H1 (cell line): ENCODE results near the gene OSCP1. TPM values are rescaled to one million over a fixed set of nuclear protein-coding genes. Genes with fewer than 3 reads are reported as not detected.

ENCODE experiments used
- CTCF ChIA-PET: fragments of 300-600 bp; sonication (Branson Sonifier 250); formaldehyde crosslinking; loops from one replicate; lab custom pipeline; 2021; ENCODE audit not compliant: partially characterized antibody; lab: Charles Lee
- POLR2A ChIA-PET: fragments of 300-600 bp; sonication (Branson Sonifier 250); formaldehyde crosslinking; loops from one replicate; lab custom pipeline; 2021; ENCODE audit warnings: inconsistent platforms; ENCODE audit not compliant: partially characterized antibody; lab: Charles Lee
- DNase-seq, 2 experiments: peaks; one replicate each; pipeline versions ENCODE4 v3.0.0 to v3.0.0-alpha.2; 2010 to 2022; ENCODE audit warnings: low spot score in 2 of 2, low read depth in 1 of 2, mixed read lengths in 1 of 2
- FAIRE-seq: peaks from 2 replicates; lab custom pipeline; 2011; peaks lifted over from hg19 to GRCh38; lab: Jason Lieb, UNC
- H2AFZ ChIP-seq: 2 replicates; pipeline ENCODE4 v1.8.1; 2012; ENCODE audit warnings: low read length, inconsistent platforms
- H2AK5ac ChIP-seq: 2 replicates; pipeline ENCODE4 v1.6.1; 2013; ENCODE audit warnings: low read depth, low read length
- H2BK120ac ChIP-seq: replicated peaks from 2 replicates; pipeline ENCODE3; 2013; ENCODE audit warnings: low read depth, low read length, inconsistent platforms
- H2BK12ac ChIP-seq: 2 replicates; pipeline ENCODE4 v1.6.1; 2013; ENCODE audit warnings: low read depth, low read length
- H2BK15ac ChIP-seq: 2 replicates; pipeline ENCODE4 v1.6.1; 2013; ENCODE audit warnings: low read length
- H2BK20ac ChIP-seq: 2 replicates; pipeline ENCODE4 v1.6.1; 2013; ENCODE audit warnings: low read length
- H2BK5ac ChIP-seq: 2 replicates; pipeline ENCODE4 v1.6.1; 2013; ENCODE audit warnings: low read depth, low read length
- H3K14ac ChIP-seq: 2 replicates; pipeline ENCODE4 v1.6.1; 2013; ENCODE audit warnings: inconsistent platforms; ENCODE audit not compliant: insufficient read length
- H3K18ac ChIP-seq: 2 replicates; pipeline ENCODE4 v1.6.1; 2013; ENCODE audit warnings: low read length; ENCODE audit errors: extremely low read depth
- H3K23ac ChIP-seq: 2 replicates; pipeline ENCODE4 v1.6.1; 2013; ENCODE audit warnings: inconsistent platforms; ENCODE audit not compliant: insufficient read length
- H3K23me2 ChIP-seq: 2 replicates; pipeline ENCODE4 v1.6.1; 2013; ENCODE audit warnings: low read depth, low read length
- H3K27ac ChIP-seq: 2 replicates; pipeline ENCODE4 v1.6.1; 2011; ENCODE audit warnings: low read depth, low read length, inconsistent platforms
- H3K27me3 ChIP-seq, 4 experiments: replicated peaks in 1 of 4; 1 replicate in 1 of 4; 2 replicates in 3 of 4; pipeline versions ENCODE4 v1.6.1 to v1.8.1; 2011 to 2013; ENCODE audit warnings: low read length in 3 of 4, mild to moderate bottlenecking in 3 of 4, inconsistent platforms in 2 of 4, mixed read lengths in 2 of 4, moderate library complexity in 1 of 4; ENCODE audit not compliant: control insufficient read depth in 3 of 4, insufficient read depth in 3 of 4; ENCODE audit errors: extremely low read depth in 1 of 4
- H3K36me3 ChIP-seq, 4 experiments: 2 replicates each; pipeline versions ENCODE4 v1.6.1 to v1.8.1; 2011 to 2013; ENCODE audit warnings: mild to moderate bottlenecking in 4 of 4, low read length in 3 of 4, moderate library complexity in 2 of 4, control low read depth in 1 of 4, inconsistent platforms in 1 of 4; ENCODE audit not compliant: insufficient read depth in 4 of 4, control insufficient read depth in 2 of 4
- H3K4ac ChIP-seq: replicated peaks from 2 replicates; pipeline ENCODE3; 2013; ENCODE audit warnings: low read length, low read depth, mixed read lengths, inconsistent platforms; ENCODE audit not compliant: insufficient read length
- H3K4me1 ChIP-seq, 4 experiments: replicated peaks in 1 of 4; 1 replicate in 1 of 4; 2 replicates in 3 of 4; pipeline versions ENCODE4 v1.6.1 to v1.8.1; 2011 to 2013; ENCODE audit warnings: low read length in 3 of 4, inconsistent platforms in 2 of 4, mixed read lengths in 1 of 4; ENCODE audit not compliant: insufficient read depth in 4 of 4, control insufficient read depth in 3 of 4
- H3K4me2 ChIP-seq, 2 experiments: 2 replicates each; pipeline versions ENCODE4 v1.6.1 to v1.8.1; 2011 to 2013; ENCODE audit warnings: low read depth in 2 of 2, low read length in 2 of 2, control low read depth in 1 of 2, inconsistent platforms in 1 of 2, mild to moderate bottlenecking in 1 of 2; ENCODE audit not compliant: insufficient read depth in 1 of 2
- H3K4me3 ChIP-seq, 4 experiments: fragments of 200-600, 300-600 bp in 1 of 4; sonication (generic), shearing (Covaris generic), sonication (Bioruptor Twin) in 1 of 4; 2 replicates each; pipeline versions ENCODE4 v1.5.1 to v1.8.1; 2011 to 2016; ENCODE audit warnings: low read length in 4 of 4, low read depth in 3 of 4, control low read depth in 2 of 4, inconsistent platforms in 2 of 4, mild to moderate bottlenecking in 2 of 4, mixed read lengths in 1 of 4, moderate library complexity in 1 of 4; ENCODE audit not compliant: insufficient read depth in 2 of 4; ENCODE audit errors: extremely low read depth in 1 of 4
- H3K56ac ChIP-seq: replicated peaks from 2 replicates; pipeline ENCODE3; 2013; ENCODE audit warnings: low read depth, mild to moderate bottlenecking, mixed read lengths, low read length, inconsistent platforms; ENCODE audit not compliant: insufficient read length
- H3K79me1 ChIP-seq: 2 replicates; pipeline ENCODE4 v1.6.1; 2013; ENCODE audit warnings: low read depth, low read length, control low read depth
- H3K79me2 ChIP-seq, 2 experiments: 2 replicates each; pipeline versions ENCODE4 v1.6.1 to v1.8.1; 2012 to 2013; ENCODE audit warnings: low read length in 2 of 2, mild to moderate bottlenecking in 2 of 2, inconsistent platforms in 1 of 2; ENCODE audit not compliant: insufficient read depth in 2 of 2, control insufficient read depth in 1 of 2
- H3K9ac ChIP-seq, 4 experiments: replicated peaks in 1 of 4; 1 replicate in 1 of 4; 2 replicates in 3 of 4; pipeline versions ENCODE4 v1.6.1 to v1.8.1; 2011 to 2013; ENCODE audit warnings: low read depth in 3 of 4, low read length in 3 of 4, control low read depth in 2 of 4, mild to moderate bottlenecking in 2 of 4, moderate library complexity in 2 of 4, inconsistent platforms in 1 of 4; ENCODE audit errors: extremely low read depth in 1 of 4
- H3K9me3 ChIP-seq, 2 experiments: 2 replicates each; pipeline versions ENCODE4 v1.6.1 to v1.8.1; 2012 to 2013; ENCODE audit warnings: mild to moderate bottlenecking in 2 of 2, moderate library complexity in 2 of 2, control low read depth in 1 of 2, inconsistent platforms in 1 of 2, low read depth in 1 of 2, low read length in 1 of 2, mixed read lengths in 1 of 2; ENCODE audit not compliant: insufficient read depth in 2 of 2
- H4K20me1 ChIP-seq, 2 experiments: replicated peaks in 1 of 2; 2 replicates each; pipeline versions ENCODE3 to v1.8.1; 2011 to 2013; ENCODE audit warnings: inconsistent platforms in 2 of 2, low read length in 2 of 2, mild to moderate bottlenecking in 1 of 2; ENCODE audit not compliant: insufficient read depth in 2 of 2, control insufficient read depth in 1 of 2
- H4K5ac ChIP-seq: 2 replicates; pipeline ENCODE4 v1.6.1; 2013; ENCODE audit warnings: low read length, low read depth, mixed read lengths, inconsistent platforms; ENCODE audit not compliant: insufficient read length
- H4K8ac ChIP-seq: 2 replicates; pipeline ENCODE4 v1.8.0; 2013; ENCODE audit warnings: mild to moderate bottlenecking, moderate library complexity, low read length, inconsistent platforms; ENCODE audit not compliant: insufficient read depth; ENCODE audit errors: extremely low read depth
- H4K91ac ChIP-seq: replicated peaks from 2 replicates; pipeline ENCODE3; 2013; ENCODE audit warnings: low read length, mixed read lengths, inconsistent platforms; ENCODE audit not compliant: insufficient read length
- CHD2 ChIP-seq: IDR thresholded peaks from 2 replicates; pipeline ENCODE4 v1.6.1; 2012; ENCODE audit warnings: low read length, improper control_type of control experiment
- CREB1 ChIP-seq: IDR thresholded peaks from 2 replicates; pipeline ENCODE4 v1.6.1; 2012; ENCODE audit warnings: inconsistent platforms
- EZH2 ChIP-seq: fragments of 200-600 bp; sonication (generic); IDR thresholded peaks from 2 replicates; pipeline ENCODE4 v1.7.1; 2012; ENCODE audit warnings: low read depth, mild to moderate bottlenecking, moderate library complexity, low read length, inconsistent platforms; ENCODE audit not compliant: severe bottlenecking
- FOSL1 ChIP-seq: IDR thresholded peaks from 2 replicates; pipeline ENCODE4 v1.6.1; 2011; ENCODE audit warnings: mild to moderate bottlenecking, low read depth, low read length, moderate library complexity; ENCODE audit not compliant: insufficient read depth
- GABPA ChIP-seq: IDR thresholded peaks from 2 replicates; pipeline ENCODE4 v1.6.1; 2011; ENCODE audit warnings: mild to moderate bottlenecking, low read length, moderate library complexity, borderline replicate concordance; ENCODE audit not compliant: insufficient read depth
- GTF2F1 ChIP-seq: IDR thresholded peaks from 2 replicates; pipeline ENCODE4 v1.6.1; 2012; ENCODE audit warnings: low read depth, low read length, improper control_type of control experiment, borderline replicate concordance
- JUND ChIP-seq: IDR thresholded peaks from 2 replicates; pipeline ENCODE4 v1.6.1; 2011; ENCODE audit warnings: mild to moderate bottlenecking, improper control_type of control experiment, low read length
- MAX ChIP-seq: IDR thresholded peaks from 2 replicates; pipeline ENCODE4 v1.6.1; 2012; ENCODE audit warnings: inconsistent platforms
- NANOG ChIP-seq: IDR thresholded peaks from 2 replicates; pipeline ENCODE4 v1.6.1; 2011; ENCODE audit warnings: low read length, low read depth, mild to moderate bottlenecking, inconsistent platforms; ENCODE audit not compliant: insufficient read depth, poor library complexity, severe bottlenecking
- POU5F1 ChIP-seq: IDR thresholded peaks from 2 replicates; pipeline ENCODE4 v1.6.1; 2011; ENCODE audit warnings: low read depth, mild to moderate bottlenecking, low read length, moderate library complexity
- RNF2 ChIP-seq: fragments of 200-900, 300-1000 bp; sonication (generic); IDR thresholded peaks from 2 replicates; pipeline ENCODE4 v1.7.1; 2016; ENCODE audit warnings: borderline replicate concordance, low read depth, mild to moderate bottlenecking, antibody characterized with exemption, low read length; ENCODE audit not compliant: poor library complexity, severe bottlenecking; ENCODE audit errors: missing control alignments
- SIN3A ChIP-seq, 2 experiments: IDR thresholded peaks in 1 of 2; conservative IDR thresholded peaks in 1 of 2; 2 replicates each; pipeline ENCODE4 v1.6.1; 2011 to 2012; ENCODE audit warnings: low read length in 2 of 2, improper control_type of control experiment in 1 of 2, low read depth in 1 of 2, mild to moderate bottlenecking in 1 of 2
- SP1 ChIP-seq: IDR thresholded peaks from 2 replicates; pipeline ENCODE4 v1.6.1; 2011; ENCODE audit warnings: low read depth, low read length
- WGBS, 2 experiments: shearing (Covaris generic) in 1 of 2; methylation state at CpG; one replicate each; pipeline versions ENCODE4 v1.1.6 to v1.1.7; 2013 to 2015; ENCODE audit warnings: low lambda C conversion rate in 2 of 2, mixed read lengths in 2 of 2, inconsistent platforms in 1 of 2, low coverage in 1 of 2, missing lambda C conversion rate in 1 of 2; ENCODE audit not compliant: insufficient replicate concordance in 2 of 2, insufficient coverage in 1 of 2, insufficient read length in 1 of 2; ENCODE audit errors: extremely low coverage in 1 of 2, missing lambda C conversion rate in 1 of 2; 5-methylcytosine and 5-hydroxymethylcytosine counted together
- polyA plus RNA-seq, 7 experiments: library from polyadenylated mRNA; depleted of rRNA in 3 of 7; stranded (reverse) in 5 of 7; unstranded in 2 of 7; fragments of >200 nt in 5 of 7; fragments of 200-250 nt in 2 of 7; gene quantifications; 1 replicate in 5 of 7; 2 replicates in 1 of 7; 4 replicates in 1 of 7; pipeline versions ENCODE4 v1.2.1 to v1.2.3, GENCODE V29; 2011 to 2013; ENCODE audit warnings: missing spikeins in 2 of 7, mixed read lengths in 2 of 7
- total RNA-seq: library from RNA; stranded (reverse); fragmentation: NEBNext Ultra II Directional; extraction: Animal tissue kit (Norgen Biotek cat#: 25700); gene quantifications from 2 replicates; pipeline ENCODE4 v1.2.1, GENCODE V29; 2021

OSCP1 gene
- total and polyA plus RNA-seq, 2 of the 8 experiments (the other 6 are each of a cell fraction or from before 2014, with no cell fraction given): 1.8 to 3.3 TPM

DNA sequence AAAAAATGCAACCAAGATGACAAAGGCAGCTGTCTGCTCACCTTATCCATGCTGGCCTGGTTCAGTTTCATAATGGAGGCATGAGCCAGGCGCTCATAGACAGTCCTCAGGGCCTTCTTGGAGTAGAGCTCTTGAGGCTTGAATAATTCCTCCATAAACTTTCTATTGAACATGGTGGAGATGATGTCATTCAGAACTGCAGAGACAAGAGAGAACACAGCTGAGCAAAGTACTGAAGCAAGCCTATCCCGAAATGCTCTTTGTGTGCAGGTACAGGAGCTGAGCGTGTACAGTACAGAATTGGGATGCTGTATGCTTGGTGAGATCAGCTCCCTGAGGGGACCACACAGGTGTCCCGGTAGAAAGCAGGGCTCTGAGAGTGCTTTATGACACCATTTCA, 11.5 kb downstream of the OSCP1 start:
- no peak overlapping the region for H2AFZ ChIP-seq
- no peaks in the 10 kb centered on the region for H3K27me3 ChIP-seq
- no peak overlapping the region for H2AK5ac ChIP-seq
- H3K79me2 ChIP-seq: no peaks in the 10 kb centered on the region
- H3K4ac ChIP-seq: no peak overlapping the region
- H3K23me2 ChIP-seq: no peaks in the 10 kb centered on the region; the same call in 1 of the 2 replicates
- no peak overlapping the region for H2BK20ac ChIP-seq
- FAIRE-seq (no peak), DNase-seq (no peak)
- 90% methylated on average over 4 of the region's 4 CpGs; no CpG with 5 or more reads in 1 of the 2 experiments for WGBS, 2 experiments
- no peak overlapping the region for H2BK12ac ChIP-seq
- H3K79me1 ChIP-seq: no peaks in the 10 kb centered on the region
- H2BK120ac ChIP-seq: no peak overlapping the region
- H2BK5ac ChIP-seq: no peak overlapping the region
- no peaks in the 10 kb centered on the region for H3K36me3 ChIP-seq
- H3K14ac ChIP-seq: no peak overlapping the region
- ChIA-PET POLR2A (interaction anchor here (0.8 to 1.1 kb wide), 4 partner anchors 10 to 133 kb away, joined by 3 read pairs; partner anchors contain the start of genes LSM10 and SH3D21), CTCF (interaction anchor here (0.5 to 0.6 kb wide), 2 partner anchors 27 to 329 kb away, joined by 3 to 4 read pairs; no protein-coding TSS in a partner anchor)
- H3K9me3 ChIP-seq: no peaks in the 10 kb centered on the region
- H3K23ac ChIP-seq: no peak overlapping the region
- no peak overlapping the region for H2BK15ac ChIP-seq
- H4K20me1 ChIP-seq: no peaks in the 10 kb centered on the region
- no peak overlapping the region for H3K27ac ChIP-seq
- no peak overlapping the region for H4K8ac ChIP-seq
- no peak overlapping the region for H4K91ac ChIP-seq
- H3K9ac ChIP-seq: no peak overlapping the region
- no peak overlapping the region for H3K4me3 ChIP-seq
- no peak overlapping the region for H3K4me2 ChIP-seq
- no peak overlapping the region for H3K56ac ChIP-seq
- H3K4me1 ChIP-seq: peaks cover 0 to 3% (median 2%) of the 10 kb centered on the region in 4 experiments; a peak in 3 of 7 replicates
- no peak overlapping the region for H4K5ac ChIP-seq
- H3K18ac ChIP-seq: no peak overlapping the region
- TF ChIP-seq GTF2F1 (no peak), FOSL1 (no peak), CHD2 (no peak), RNF2 (no peak), MAX (no peak), NANOG (no peak), POU5F1 (no peak), SIN3A (conservative IDR thresholded peaks at IDR 0.05 in 1 of 2, IDR thresholded peaks at IDR 0.05 in 1 of 2; ENCODE audit: low read depth in 1 of 2, low read length in 2 of 2) (no peak), CREB1 (no peak), EZH2 (no peak), GABPA (no peak), JUND (no peak), SP1 (no peak)
